Embryonic facial prominence (tissue), 1 donor: Measurements from ENCODE around the gene ACAP1.
A peak's percentile ranks its signal among the peaks of the same experiment; 100 is the strongest.

Source experiments
- DNase-seq: peaks from one replicate; pipeline ENCODE4 v3.0.0-alpha.2; 2016; ENCODE audit errors: extremely low spot score

Gene ACAP1

DNA sequence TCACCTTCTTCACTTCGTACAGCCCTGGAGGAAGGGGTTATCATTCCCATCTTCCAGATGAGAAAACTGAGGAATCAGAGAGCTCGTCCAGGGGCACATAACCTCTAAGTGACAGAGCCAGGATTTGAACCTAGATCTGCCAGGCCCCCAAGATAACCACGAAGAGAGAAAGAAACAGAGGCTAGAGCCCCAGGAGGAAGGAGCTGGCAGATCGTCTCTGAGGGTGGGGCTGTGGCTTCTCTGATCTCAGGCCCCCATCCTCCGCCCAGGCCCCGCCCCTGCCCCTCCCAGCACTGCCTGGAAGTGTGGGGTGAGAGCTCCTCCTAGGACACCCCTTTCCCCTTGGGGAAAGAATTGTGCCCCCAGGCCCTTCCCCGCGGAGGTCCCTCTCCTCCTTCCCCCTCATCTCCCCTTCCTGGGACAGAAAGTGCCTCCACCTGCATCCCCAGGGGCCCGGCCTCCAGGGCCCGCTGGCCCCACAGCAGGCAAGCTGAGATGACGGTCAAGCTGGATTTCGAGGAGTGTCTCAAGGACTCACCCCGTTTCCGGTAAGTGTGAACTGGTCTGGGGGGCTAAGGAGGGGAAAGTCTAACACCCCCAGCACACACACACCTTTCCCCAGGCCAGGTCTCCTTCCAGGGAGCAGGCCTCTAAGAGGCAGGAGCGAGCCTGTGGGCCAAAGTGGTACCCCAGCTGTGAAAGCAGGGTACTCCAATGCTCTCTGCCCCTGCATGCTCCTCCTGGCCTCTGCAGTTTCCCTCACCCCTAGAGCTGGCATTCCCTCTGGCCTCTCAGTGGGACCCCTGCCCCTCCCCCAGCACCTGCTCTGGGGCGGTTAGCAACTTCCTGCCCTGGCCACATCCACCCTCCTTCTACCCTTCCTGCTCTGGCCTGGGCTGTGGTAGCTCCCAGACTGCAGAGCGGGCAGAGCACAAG lies at the start of gene ACAP1:
ACAP1 (plus strand) TSS at position 290 of the 936 bp plus-strand sequence; CDS start at position 496, 206 bp downstream.
- DNase-seq: no peak

- DNase-seq: no peak
These were observed 46.9 kb upstream of the ACAP1 start for GRCh38 chr17:7289256-7290032.

- no peak for DNase-seq
These were observed 46.2 kb upstream of the ACAP1 start for GRCh38 chr17:7290166-7290565.

- DNase-seq: no peak
These were observed 45.6 kb upstream of the ACAP1 start for GRCh38 chr17:7290685-7291084.

GRCh38 chr17:7292194-7292593 lies 44.1 kb upstream of the ACAP1 start:
- DNase-seq: no peak

DNA sequence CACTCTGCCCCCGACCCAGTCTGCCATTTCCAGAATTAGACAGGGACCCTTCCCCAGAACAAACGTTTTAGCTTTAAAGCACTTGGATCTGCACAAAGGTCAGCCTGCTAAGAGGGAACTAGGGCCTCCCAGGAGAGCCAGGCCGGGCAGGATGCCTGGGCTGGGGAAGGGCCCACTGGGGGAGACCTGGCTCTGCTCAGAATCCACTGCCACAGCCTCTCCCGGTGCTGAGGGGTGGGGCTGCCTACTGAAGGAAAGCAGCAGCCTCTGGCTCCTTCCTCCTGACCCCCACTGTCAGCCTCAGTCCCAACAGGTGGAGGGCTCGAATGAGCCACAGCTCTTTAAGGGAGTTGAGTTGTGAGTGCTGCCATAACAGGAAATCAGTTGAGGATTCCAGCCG lies 43.6 kb upstream of the ACAP1 start:
- no peak for DNase-seq

- DNase-seq: no peak
These were observed 43.2 kb upstream of the ACAP1 start for GRCh38 chr17:7293159-7293558.

GRCh38 chr17:7293816-7294613 lies 42.3 kb upstream of the ACAP1 start:
- DNase-seq: no peak

DNA sequence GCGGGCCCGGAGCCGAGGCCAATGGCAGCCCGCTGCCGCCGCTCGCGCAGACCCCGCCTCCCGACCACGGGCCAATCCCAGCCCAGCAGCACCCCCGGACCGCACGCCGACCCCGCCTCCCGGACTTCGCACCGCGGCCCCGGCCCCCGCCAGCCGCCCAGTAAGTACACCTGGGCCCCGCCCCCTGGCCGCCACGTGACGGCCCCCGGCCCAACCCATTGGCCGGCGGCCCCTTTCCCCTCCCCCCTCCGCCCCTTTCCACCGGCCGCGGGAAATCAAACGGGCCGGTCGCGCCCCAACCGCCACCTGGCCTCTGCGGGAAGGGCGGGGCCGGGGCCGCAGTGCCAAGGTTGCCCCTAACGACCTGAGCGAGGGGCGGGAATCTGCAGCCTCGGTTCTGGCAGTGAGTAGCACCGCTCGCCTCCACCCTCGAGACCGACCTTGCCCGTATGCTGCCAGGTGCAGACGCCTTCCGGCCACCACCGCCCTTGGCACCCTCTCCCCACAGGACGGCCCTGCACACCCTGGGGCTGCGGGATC lies 41.6 kb upstream of the ACAP1 start, which contains the start of gene YBX2:
YBX2 (minus strand) TSS at position 26 of the 540 bp plus-strand sequence. CDS start 139 bp downstream, outside the sequence.
- no peak for DNase-seq

DNA sequence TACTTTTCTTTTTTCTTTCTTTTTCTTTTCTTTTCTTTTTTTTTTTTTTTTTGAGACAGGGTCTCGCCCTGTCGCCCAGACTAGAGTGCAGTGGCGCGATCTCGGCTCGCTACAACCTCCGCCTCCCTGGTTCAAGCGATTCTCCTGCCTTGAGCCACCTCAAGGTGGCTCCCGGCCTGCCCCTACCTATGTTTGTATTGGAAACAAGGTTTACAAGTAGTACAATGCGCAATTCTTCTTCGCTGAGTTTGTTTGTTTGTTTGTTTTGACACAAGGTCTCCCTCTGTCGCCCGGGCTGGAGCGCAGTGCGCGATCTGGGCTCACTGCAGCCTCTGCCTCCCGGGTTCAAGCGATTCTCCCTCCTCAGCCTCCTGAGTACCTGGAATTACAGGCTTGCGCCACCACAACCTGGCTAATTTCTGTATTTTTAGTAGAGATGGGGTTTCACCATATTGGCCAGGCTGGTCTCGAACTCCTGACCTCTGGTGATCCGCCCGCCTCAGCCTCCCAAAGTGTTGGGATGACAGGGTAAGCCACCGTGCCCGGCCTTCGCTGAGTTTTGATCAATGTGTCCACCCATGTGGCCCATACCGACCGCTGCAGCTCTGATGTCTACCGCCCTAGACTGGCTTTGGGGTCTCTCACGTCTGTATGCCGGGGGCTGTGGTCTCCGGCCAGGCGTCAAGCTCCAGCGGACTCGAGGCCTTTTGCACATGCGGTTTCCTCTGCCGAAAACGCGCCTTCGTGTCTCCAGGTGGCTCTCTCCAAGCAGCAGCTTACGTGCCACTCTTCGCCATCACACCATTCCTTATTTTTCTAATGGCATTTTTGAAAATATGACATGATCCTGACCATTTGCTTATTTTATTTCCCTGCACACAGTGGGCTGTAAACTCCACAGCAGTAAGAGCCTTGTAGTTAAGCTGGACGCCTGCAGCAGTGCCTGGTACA lies 40.8 kb upstream of the ACAP1 start:
- no peak for DNase-seq

DNA sequence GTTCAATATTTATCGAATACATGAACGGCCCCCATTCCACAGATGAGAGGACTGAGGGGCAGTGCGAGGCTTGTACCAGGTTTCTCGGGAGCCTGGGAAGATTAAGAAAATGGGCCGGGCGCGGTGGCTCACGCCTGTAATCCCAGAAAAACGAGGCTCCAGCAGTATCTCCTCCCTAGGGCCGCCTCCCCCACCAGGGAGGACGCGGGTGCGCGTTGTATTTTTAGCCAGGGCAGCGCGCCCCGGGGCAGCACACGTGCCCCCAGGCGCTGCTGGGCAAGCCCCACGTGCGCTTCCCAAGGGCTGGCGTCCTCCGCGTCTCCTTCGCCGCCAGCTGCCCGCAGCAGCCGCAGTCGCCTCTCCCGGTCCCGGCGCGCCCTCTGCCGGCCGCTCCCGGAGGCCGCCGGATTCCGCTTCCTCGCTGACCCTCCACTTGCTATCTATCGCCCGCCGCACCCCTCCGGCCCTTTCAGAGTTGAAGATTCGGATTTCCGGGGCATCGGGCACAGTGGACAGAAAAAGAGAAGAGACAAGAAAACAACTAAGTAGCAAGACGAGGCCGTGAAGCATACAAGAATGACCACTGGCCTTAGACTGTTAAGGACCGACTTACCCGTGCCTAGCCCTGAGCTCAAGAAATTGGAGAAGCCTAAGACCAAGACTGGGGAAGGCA lies 40.0 kb upstream of the ACAP1 start:
- peak; percentile 48 for DNase-seq

DNA sequence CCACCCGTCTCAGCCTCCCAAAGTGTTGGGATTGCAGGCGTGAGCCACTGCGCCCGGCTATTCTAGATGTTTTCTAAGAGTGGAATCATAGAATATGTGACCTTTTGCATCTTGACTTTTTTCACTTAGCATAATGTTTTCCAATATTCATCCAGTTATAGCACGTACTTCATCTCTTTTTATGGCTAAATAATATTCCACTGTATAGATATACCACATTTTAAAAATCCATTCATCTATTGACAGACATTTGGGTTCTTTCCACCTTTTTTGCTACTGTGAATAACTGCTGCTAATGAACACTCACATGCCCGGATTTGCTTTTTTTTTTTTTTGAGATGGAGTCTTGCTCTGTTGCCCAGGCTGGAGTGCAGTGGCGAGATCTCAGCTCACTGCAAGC lies 32.1 kb upstream of the ACAP1 start:
- no peak for DNase-seq

GRCh38 chr17:7306911-7307685 lies 29.2 kb upstream of the ACAP1 start, which contains the start of gene EIF5A:
EIF5A (plus strand) TSS chr17:7307628; CDS start chr17:7309636, 2,008 bp downstream.
- peak; percentile 100 for DNase-seq

DNA sequence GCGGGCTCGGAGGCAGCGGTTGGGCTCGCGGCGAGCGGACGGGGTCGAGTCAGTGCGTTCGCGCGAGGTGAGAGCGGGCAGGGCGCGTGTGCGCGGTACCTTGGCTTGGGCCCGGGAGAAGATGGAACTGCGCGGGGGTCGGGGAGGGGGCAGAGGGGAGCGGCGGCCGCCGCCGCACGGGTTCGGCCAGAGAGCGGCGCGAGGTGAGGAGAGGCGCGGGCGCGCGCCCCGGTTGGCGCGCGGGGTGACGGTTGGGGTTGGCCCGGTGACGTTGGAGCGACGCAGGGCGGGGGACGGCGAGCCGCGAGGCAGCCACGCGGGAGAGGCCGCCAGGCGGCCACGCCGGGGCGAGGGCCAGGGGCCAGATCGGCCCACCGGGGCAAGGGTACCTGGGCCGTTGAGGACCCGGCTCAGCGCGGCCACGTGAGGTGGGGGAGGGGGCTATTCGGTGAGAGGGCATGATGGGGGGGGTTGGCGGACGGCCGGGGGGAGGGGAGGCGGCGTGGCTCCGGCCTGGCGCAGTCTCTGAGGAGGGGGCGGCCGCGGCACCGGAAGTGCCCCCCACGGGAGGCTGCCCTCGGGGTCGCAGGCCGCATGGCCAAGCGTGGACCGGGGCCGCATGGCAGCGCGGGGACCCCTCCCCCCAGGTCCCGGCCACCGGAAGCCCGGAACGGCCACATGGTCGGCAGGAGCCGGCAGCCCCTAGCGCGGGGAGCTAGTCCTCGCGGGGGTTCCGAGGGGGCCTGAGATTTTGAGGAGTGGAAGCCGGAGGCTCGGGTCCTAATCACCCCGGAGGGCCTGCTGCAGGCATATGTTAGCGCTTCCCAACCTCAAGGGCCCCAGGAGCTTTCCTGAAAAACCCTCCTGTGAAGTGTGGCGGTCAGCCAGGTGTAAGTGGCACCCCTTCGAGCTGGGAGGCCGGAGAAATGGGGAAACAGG lies 28.4 kb upstream of the ACAP1 start:
- no peak for DNase-seq

- DNase-seq: no peak
These were observed 27.5 kb upstream of the ACAP1 start for GRCh38 chr17:7308625-7309433.

DNA sequence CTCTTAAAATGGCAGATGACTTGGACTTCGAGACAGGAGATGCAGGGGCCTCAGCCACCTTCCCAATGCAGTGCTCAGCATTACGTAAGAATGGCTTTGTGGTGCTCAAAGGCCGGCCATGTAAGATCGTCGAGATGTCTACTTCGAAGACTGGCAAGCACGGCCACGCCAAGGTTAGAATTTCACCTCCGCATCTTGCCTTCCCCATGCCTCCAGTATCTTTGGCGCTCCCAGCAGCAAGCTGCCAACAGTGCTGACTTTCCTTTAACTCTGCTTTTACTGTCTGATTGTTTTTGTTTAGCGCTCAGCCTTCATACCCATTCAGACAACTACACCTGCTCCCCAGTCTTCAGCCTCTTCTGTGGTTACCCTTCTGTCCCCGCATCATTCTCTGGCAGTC lies 26.7 kb upstream of the ACAP1 start:
- no peak for DNase-seq
